ENCODE measurements around the gene BPTF. TPM values are rescaled to one million over a fixed set of nuclear protein-coding genes. Genes with fewer than 3 reads are reported as not detected.
A peak's percentile ranks its signal among the peaks of the same experiment; 100 is the strongest.

The BPTF gene
- total and polyA plus RNA-seq, 2 of the 13 experiments (the other 11 are each of a cell fraction or from before 2014, with no cell fraction given), result 43.5 to 66.1 TPM

GRCh38 chr17:67993153-67993997 is 168.1 kb downstream of the BPTF start (continued):
- TF ChIP-seq GPN1 (CRISPR knock-in tag; IDR thresholded peaks at IDR 0.05; ENCODE audit: borderline replicate concordance), result no peak
- TF ChIP-seq MNT (IDR thresholded peaks at IDR 0.05), result no peak
- no peak for TF ChIP-seq SATB2 (CRISPR knock-in tag; IDR thresholded peaks at IDR 0.05)
- TF ChIP-seq ZNF770 (CRISPR knock-in tag; IDR thresholded peaks at IDR 0.05), result no peak; the same call in 1 of the 2 replicates
- no peak for TF ChIP-seq EZH2 (conservative IDR thresholded peaks at IDR 0.05; ENCODE audit: low read depth, low read length)
- TF ChIP-seq ZNF781 (CRISPR knock-in tag; IDR thresholded peaks at IDR 0.05; ENCODE audit: borderline replicate concordance, not compliant biosample characterization), result no peak
- TF ChIP-seq ATRX (CRISPR knock-in tag; IDR thresholded peaks at IDR 0.05; ENCODE audit: borderline replicate concordance), result no peak
- TF ChIP-seq TRIM22 (IDR thresholded peaks at IDR 0.05), result no peak
- TF ChIP-seq YEATS4 (CRISPR knock-in tag; IDR thresholded peaks at IDR 0.05; ENCODE audit: borderline replicate concordance), result peak; percentile 86
- no peak for TF ChIP-seq MIER2 (CRISPR knock-in tag; IDR thresholded peaks at IDR 0.05)
- TF ChIP-seq NR0B2 (CRISPR knock-in tag; IDR thresholded peaks at IDR 0.05), result no peak
- no peak for TF ChIP-seq ZFP1 (CRISPR knock-in tag; IDR thresholded peaks at IDR 0.05)
- TF ChIP-seq ZSCAN20 (CRISPR knock-in tag; IDR thresholded peaks at IDR 0.05; ENCODE audit: borderline replicate concordance), result no peak
- TF ChIP-seq RERE (CRISPR knock-in tag; IDR thresholded peaks at IDR 0.05; ENCODE audit: low read depth), result no peak

All from HepG2 (cell line).